H9 (cell line): ENCODE measurements around the gene TIGD3. TPM values are rescaled to one million over a fixed set of nuclear protein-coding genes. Genes with fewer than 3 reads are reported as not detected.

ENCODE experiments used
- DNase-seq: peaks from one replicate; pipeline ENCODE4 v3.0.0-alpha.2; 2017
- H2AFZ ChIP-seq: one replicate; pipeline ENCODE4 v1.6.1; 2013; ENCODE audit warnings: mild to moderate bottlenecking, low read length, control low read depth, moderate library complexity
- H2AK5ac ChIP-seq: 2 replicates; pipeline ENCODE4 v1.6.1; 2013; ENCODE audit warnings: low read length, control low read depth, mixed read lengths; ENCODE audit not compliant: insufficient read length
- H2BK120ac ChIP-seq: one replicate; pipeline ENCODE4 v1.6.1; 2013; ENCODE audit warnings: low read depth, mild to moderate bottlenecking, low read length, control low read depth, inconsistent platforms; ENCODE audit not compliant: poor library complexity, severe bottlenecking
- H2BK12ac ChIP-seq: 2 replicates; pipeline ENCODE4 v1.6.1; 2013; ENCODE audit warnings: low read length, control low read depth, mixed read lengths, low read depth; ENCODE audit not compliant: insufficient read length
- H2BK15ac ChIP-seq: 2 replicates; pipeline ENCODE4 v1.6.1; 2013; ENCODE audit warnings: low read depth, low read length, control low read depth
- H2BK20ac ChIP-seq: one replicate; pipeline ENCODE4 v1.6.1; 2013; ENCODE audit warnings: low read depth, mild to moderate bottlenecking, low read length, control low read depth, inconsistent platforms; ENCODE audit not compliant: poor library complexity, severe bottlenecking
- H2BK5ac ChIP-seq: 2 replicates; pipeline ENCODE4 v1.6.1; 2013; ENCODE audit warnings: low read length, control low read depth, mixed read lengths; ENCODE audit not compliant: insufficient read length
- H3K14ac ChIP-seq: 2 replicates; pipeline ENCODE4 v1.6.1; 2013; ENCODE audit warnings: low read length, control low read depth; ENCODE audit not compliant: insufficient read depth
- H3K18ac ChIP-seq: 2 replicates; pipeline ENCODE4 v1.6.1; 2013; ENCODE audit warnings: low read depth, mild to moderate bottlenecking, mixed read lengths, low read length, control low read depth; ENCODE audit not compliant: insufficient read length
- H3K23ac ChIP-seq: 2 replicates; pipeline ENCODE4 v1.6.1; 2013; ENCODE audit warnings: low read length, control low read depth, mixed read lengths, low read depth; ENCODE audit not compliant: insufficient read length
- H3K23me2 ChIP-seq: 2 replicates; pipeline ENCODE4 v1.6.1; 2013; ENCODE audit warnings: low read depth, mild to moderate bottlenecking, mixed read lengths, low read length, control low read depth; ENCODE audit not compliant: insufficient read length, poor library complexity, severe bottlenecking
- H3K27ac ChIP-seq: 2 replicates; pipeline ENCODE4 v1.5.1; 2013; ENCODE audit warnings: low read length, control low read depth, mixed read lengths, low read depth; ENCODE audit not compliant: insufficient read length
- H3K27me3 ChIP-seq: 2 replicates; pipeline ENCODE4 v1.6.1; 2013; ENCODE audit warnings: low read length, control low read depth, inconsistent platforms; ENCODE audit not compliant: insufficient read depth
- H3K4ac ChIP-seq: 2 replicates; pipeline ENCODE4 v1.6.1; 2013; ENCODE audit warnings: low read depth, mild to moderate bottlenecking, control low read depth, inconsistent platforms, low read length, moderate library complexity
- H3K4me1 ChIP-seq: 2 replicates; pipeline ENCODE4 v1.6.1; 2013; ENCODE audit warnings: low read length, control low read depth, inconsistent platforms; ENCODE audit not compliant: insufficient read depth
- H3K4me2 ChIP-seq: 2 replicates; pipeline ENCODE4 v1.6.1; 2013; ENCODE audit warnings: low read length, control low read depth, mixed read lengths; ENCODE audit not compliant: insufficient read length, insufficient read depth
- H3K56ac ChIP-seq: 2 replicates; pipeline ENCODE4 v1.6.1; 2013; ENCODE audit warnings: low read depth, mild to moderate bottlenecking, mixed read lengths, low read length, control low read depth; ENCODE audit not compliant: insufficient read length
- H3K79me1 ChIP-seq: 2 replicates; pipeline ENCODE4 v1.6.1; 2013; ENCODE audit warnings: low read depth, mild to moderate bottlenecking, moderate library complexity, low read length, control low read depth, inconsistent platforms; ENCODE audit not compliant: insufficient read depth, poor library complexity, severe bottlenecking
- H3K79me2 ChIP-seq: 2 replicates; pipeline ENCODE4 v1.6.1; 2013; ENCODE audit warnings: low read length, control low read depth, inconsistent platforms; ENCODE audit not compliant: insufficient read depth
- H3K9ac ChIP-seq: 2 replicates; pipeline ENCODE4 v1.6.1; 2013; ENCODE audit warnings: low read length, control low read depth, mixed read lengths; ENCODE audit not compliant: insufficient read length; ENCODE audit errors: extremely low read depth
- H3K9me3 ChIP-seq: one replicate; pipeline ENCODE4 v1.6.1; 2013; ENCODE audit warnings: low read depth, low read length, inconsistent platforms; ENCODE audit not compliant: control insufficient read depth
- H3T11ph ChIP-seq: one replicate; pipeline ENCODE4 v1.6.1; 2013; ENCODE audit warnings: mild to moderate bottlenecking, low read length, control low read depth, inconsistent platforms
- H4K20me1 ChIP-seq: one replicate; pipeline ENCODE4 v1.6.1; 2013; ENCODE audit not compliant: control insufficient read depth, insufficient read length, insufficient read depth
- H4K5ac ChIP-seq: 2 replicates; pipeline ENCODE4 v1.6.1; 2013; ENCODE audit warnings: low read depth, mild to moderate bottlenecking, mixed read lengths, low read length, control low read depth; ENCODE audit not compliant: insufficient read length
- H4K8ac ChIP-seq: replicated peaks from 2 replicates; pipeline ENCODE4 v1.6.1; 2013; ENCODE audit warnings: low read length, control low read depth, mixed read lengths, low read depth; ENCODE audit not compliant: insufficient read length
- H4K91ac ChIP-seq: 2 replicates; pipeline ENCODE4 v1.6.1; 2013; ENCODE audit warnings: low read depth, mild to moderate bottlenecking, moderate library complexity, mixed read lengths, low read length, control low read depth; ENCODE audit not compliant: insufficient read length
- H3K27ac Mint-ChIP-seq, 3 experiments: 2 replicates in 2 of 3; 3 replicates in 1 of 3; pipeline ENCODE4 v1.8.0; 2020 to 2021; ENCODE audit warnings: mixed read lengths in 3 of 3, mild to moderate bottlenecking in 1 of 3, moderate library complexity in 1 of 3
- H3K27me3 Mint-ChIP-seq: 2 replicates; pipeline ENCODE4 v1.8.0; 2021; ENCODE audit warnings: low read depth, mild to moderate bottlenecking, moderate library complexity, mixed read lengths
- H3K36me3 Mint-ChIP-seq, 3 experiments: 2 replicates in 2 of 3; 3 replicates in 1 of 3; pipeline ENCODE4 v1.8.0; 2020 to 2021; ENCODE audit warnings: low read depth in 3 of 3, mixed read lengths in 3 of 3; ENCODE audit not compliant: insufficient read depth in 1 of 3
- H3K4me1 Mint-ChIP-seq, 2 experiments: 2 replicates each; pipeline ENCODE4 v1.8.0; 2020; ENCODE audit warnings: mixed read lengths in 2 of 2
- H3K4me3 Mint-ChIP-seq, 2 experiments: 2 replicates in 1 of 2; 3 replicates in 1 of 2; pipeline ENCODE4 v1.8.0; 2020 to 2021; ENCODE audit warnings: mild to moderate bottlenecking in 2 of 2, mixed read lengths in 2 of 2, moderate library complexity in 1 of 2
- H3K9me3 Mint-ChIP-seq, 2 experiments: 2 replicates in 1 of 2; 3 replicates in 1 of 2; pipeline ENCODE4 v1.8.0; 2020; ENCODE audit warnings: mild to moderate bottlenecking in 2 of 2, mixed read lengths in 2 of 2, moderate library complexity in 1 of 2
- WGBS: extraction: QIAGEN DNeasy Blood & Tissue Kit; methylation state at CpG from one replicate; pipeline ENCODE4 v1.1.7; 2013; ENCODE audit warnings: missing lambda C conversion rate, low lambda C conversion rate, mixed read lengths; ENCODE audit not compliant: insufficient read length; ENCODE audit errors: extremely low coverage; 5-methylcytosine and 5-hydroxymethylcytosine counted together
- total RNA-seq: library from RNA; stranded (reverse); gene quantifications from 2 replicates; pipeline ENCODE4 v1.2.1, GENCODE V29; 2021
- TF ChIP-seq, protein P1 (sequence below): fragments of 200-600 bp; sonication (generic); conservative IDR thresholded peaks from 3 replicates; pipeline ENCODE4 v1.8.0; 2021; ENCODE audit warnings: antibody characterized with exemption, mild to moderate bottlenecking

Gene TIGD3
- total RNA-seq, 1 experiment from 2014 or later: 0.66 TPM

- H3K27ac ChIP-seq: no peak overlapping the region
- H3K23ac ChIP-seq: no peak overlapping the region
- H4K91ac ChIP-seq: no peak overlapping the region
- H3K14ac ChIP-seq: no peak overlapping the region; the same call in 1 of the 2 replicates
- no peak overlapping the region for H3T11ph ChIP-seq
- peaks cover 17 to 18% of the 10 kb centered on the region in 2 experiments for H3K4me1 Mint-ChIP-seq
- no peaks in the 10 kb centered on the region for H3K23me2 ChIP-seq
- TF ChIP-seq, protein P1, sequence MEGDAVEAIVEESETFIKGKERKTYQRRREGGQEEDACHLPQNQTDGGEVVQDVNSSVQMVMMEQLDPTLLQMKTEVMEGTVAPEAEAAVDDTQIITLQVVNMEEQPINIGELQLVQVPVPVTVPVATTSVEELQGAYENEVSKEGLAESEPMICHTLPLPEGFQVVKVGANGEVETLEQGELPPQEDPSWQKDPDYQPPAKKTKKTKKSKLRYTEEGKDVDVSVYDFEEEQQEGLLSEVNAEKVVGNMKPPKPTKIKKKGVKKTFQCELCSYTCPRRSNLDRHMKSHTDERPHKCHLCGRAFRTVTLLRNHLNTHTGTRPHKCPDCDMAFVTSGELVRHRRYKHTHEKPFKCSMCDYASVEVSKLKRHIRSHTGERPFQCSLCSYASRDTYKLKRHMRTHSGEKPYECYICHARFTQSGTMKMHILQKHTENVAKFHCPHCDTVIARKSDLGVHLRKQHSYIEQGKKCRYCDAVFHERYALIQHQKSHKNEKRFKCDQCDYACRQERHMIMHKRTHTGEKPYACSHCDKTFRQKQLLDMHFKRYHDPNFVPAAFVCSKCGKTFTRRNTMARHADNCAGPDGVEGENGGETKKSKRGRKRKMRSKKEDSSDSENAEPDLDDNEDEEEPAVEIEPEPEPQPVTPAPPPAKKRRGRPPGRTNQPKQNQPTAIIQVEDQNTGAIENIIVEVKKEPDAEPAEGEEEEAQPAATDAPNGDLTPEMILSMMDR: no peak
- no peaks in the 10 kb centered on the region for H3K9me3 ChIP-seq
- H2AK5ac ChIP-seq: no peak overlapping the region
- no peaks in the 10 kb centered on the region for H3K36me3 Mint-ChIP-seq
- no peak overlapping the region for H2BK15ac ChIP-seq
- H2BK20ac ChIP-seq: no peak overlapping the region
- 0 out of 2 replicates have a peak, but pooled peaks cover 2% of the 10 kb centered on the region for H3K4me1 ChIP-seq
- H4K20me1 ChIP-seq: no peaks in the 10 kb centered on the region
- no CpG with 5 or more reads among the region's 6 CpGs for WGBS
- H4K5ac ChIP-seq: no peak overlapping the region
- no peak overlapping the region for H3K9ac ChIP-seq
- H3K27me3 ChIP-seq: no peaks in the 10 kb centered on the region
- peak overlapping the region; percentile 35 for H3K18ac ChIP-seq
- H3K79me1 ChIP-seq: no peaks in the 10 kb centered on the region
- no peaks in the 10 kb centered on the region for H3K79me2 ChIP-seq
- H4K8ac ChIP-seq: no peak overlapping the region
- H3K9me3 Mint-ChIP-seq: no peaks in the 10 kb centered on the region
- DNase-seq: no peak
- H2AFZ ChIP-seq: no peak overlapping the region
- no peak overlapping the region for H2BK12ac ChIP-seq
- no peak overlapping the region for H2BK5ac ChIP-seq
- H3K56ac ChIP-seq: no peak overlapping the region
- no peak overlapping the region; a peak in 1 of 7 replicates for H3K27ac Mint-ChIP-seq
- H3K27me3 Mint-ChIP-seq: peaks cover 4% of the 10 kb centered on the region
- H3K4me2 ChIP-seq: no peak overlapping the region
- no peak overlapping the region for H3K4me3 Mint-ChIP-seq
- H2BK120ac ChIP-seq: no peak overlapping the region
- H3K4ac ChIP-seq: no peak overlapping the region
These were observed 27.1 kb downstream of the TIGD3 start for GRCh38 chr11:65381716-65382032.
